Mononuclear cell (primary cell): ENCODE results near the gene UBE2L5. TPM values are rescaled to one million over a fixed set of nuclear protein-coding genes. Genes with fewer than 3 reads are reported as not detected.

Experiments used
- H3K27me3 ChIP-seq: 2 replicates; pipeline ENCODE4 v1.6.0; 2011; ENCODE audit warnings: low read length, control low read depth; ENCODE audit not compliant: insufficient read depth
- H3K4me1 ChIP-seq: 2 replicates; pipeline ENCODE4 v1.5.1; 2011; ENCODE audit warnings: mild to moderate bottlenecking, low read length, control low read depth; ENCODE audit not compliant: insufficient read depth
- H3K4me3 ChIP-seq: 2 replicates; pipeline ENCODE4 v1.5.1; 2011; ENCODE audit warnings: mild to moderate bottlenecking, low read length, moderate library complexity
- H3K9me3 ChIP-seq: 2 replicates; pipeline ENCODE4 v1.5.1; 2011; ENCODE audit warnings: low read depth, mild to moderate bottlenecking, control low read depth, low read length
- total RNA-seq: library from RNA; depleted of rRNA; stranded (reverse); fragments of >200 nt; gene quantifications from one replicate; pipeline ENCODE4 v1.2.3, GENCODE V29; 2012

The UBE2L5 gene
- total RNA-seq, 1 donor: not detected

- peak overlapping the region; percentile 59 for H3K4me3 ChIP-seq
These were observed 42.4 kb downstream of the UBE2L5 start for GRCh38 chr13:30464496-30465342.

GRCh38 chr13:30465343-30465592 is 43.0 kb downstream of the UBE2L5 start:
- Histone ChIP-seq H3K4me1 (peaks cover 30% of the 10 kb centered on the region), H3K4me3 (peak overlapping the region; percentile 94), H3K27me3 (no peaks in the 10 kb centered on the region), H3K9me3 (no peaks in the 10 kb centered on the region)

More at GRCh38 chr13:30464496-30465342, 42.4 kb downstream of the UBE2L5 start:
- Histone ChIP-seq H3K27me3 (no peaks in the 10 kb centered on the region), H3K4me1 (peaks cover 30% of the 10 kb centered on the region), H3K9me3 (no peaks in the 10 kb centered on the region)

- H3K4me3 ChIP-seq: peak within 1 kb of the TSS; percentile 94
- no peaks in the 10 kb centered on the region for H3K27me3 ChIP-seq
- H3K4me1 ChIP-seq: peaks cover 30% of the 10 kb centered on the region
- no peaks in the 10 kb centered on the region for H3K9me3 ChIP-seq
These were observed 43.5 kb downstream of the UBE2L5 start, which contains the start of gene HMGB1 for GRCh38 chr13:30465593-30466357. TSS of gene HMGB1 (minus strand) at chr13:30465936. CDS start at chr13:30463680, 2,256 bp downstream.

- Histone ChIP-seq H3K9me3 (no peaks in the 10 kb centered on the region), H3K27me3 (no peaks in the 10 kb centered on the region), H3K4me3 (no peak overlapping the region), H3K4me1 (peaks cover 30% of the 10 kb centered on the region)
These were observed 44.0 kb downstream of the UBE2L5 start for GRCh38 chr13:30466358-30466714.

GRCh38 chr13:30466841-30467252 is 44.6 kb downstream of the UBE2L5 start:
- Histone ChIP-seq H3K27me3 (no peaks in the 10 kb centered on the region), H3K4me3 (no peak overlapping the region), H3K9me3 (no peaks in the 10 kb centered on the region), H3K4me1 (peaks cover 30% of the 10 kb centered on the region)

- no peaks in the 10 kb centered on the region for H3K9me3 ChIP-seq
- no peak overlapping the region for H3K4me3 ChIP-seq
- no peaks in the 10 kb centered on the region for H3K27me3 ChIP-seq
- H3K4me1 ChIP-seq: peaks cover 8% of the 10 kb centered on the region
These were observed 51.4 kb downstream of the UBE2L5 start for GRCh38 chr13:30473675-30474074.

- no peak overlapping the region for H3K4me3 ChIP-seq
These were observed 55.3 kb downstream of the UBE2L5 start for GRCh38 chr13:30477346-30478195.

More at GRCh38 chr13:30477346-30478195, 55.3 kb downstream of the UBE2L5 start:
- Histone ChIP-seq H3K4me1 (peaks cover 8% of the 10 kb centered on the region), H3K9me3 (no peaks in the 10 kb centered on the region), H3K27me3 (no peaks in the 10 kb centered on the region)

Other genes with a start within 250 kb of the UBE2L5 start
- 7.0 TPM for gene KATNAL1, start 114.9 kb upstream of the UBE2L5 start, total RNA-seq
- 313 TPM for gene HMGB1, start 43.4 kb downstream of the UBE2L5 start, total RNA-seq
- gene USPL1, start 195.4 kb downstream of the UBE2L5 start, total RNA-seq: 90.4 TPM